Suprapubic skin (tissue), 4 donors: Measurements from ENCODE around the gene PAX7.

Experiments
- CTCF ChIP-seq, 2 donors: fragments of 200-600 bp in 1 of 2; fragments of 450-650 bp in 1 of 2; sonication (generic) in 1 of 2; IDR thresholded peaks; one replicate each; pipeline ENCODE4 v1.5.1; 2016 to 2019; ENCODE audit warnings: antibody characterized with exemption in 2 of 2, mild to moderate bottlenecking in 1 of 2, moderate library complexity in 1 of 2
- EP300 ChIP-seq: sonication (generic); formaldehyde crosslinking; IDR thresholded peaks from one replicate; pipeline ENCODE4 v1.6.1; 2017; ENCODE audit warnings: antibody characterized with exemption
- POLR2A ChIP-seq, 2 donors: fragments of 450-650 bp; IDR thresholded peaks; one replicate each; pipeline ENCODE4 v1.6.1; 2017; ENCODE audit warnings: antibody characterized with exemption in 2 of 2, mild to moderate bottlenecking in 2 of 2, moderate library complexity in 2 of 2
- POLR2AphosphoS5 ChIP-seq, 3 donors: sonication (generic); formaldehyde crosslinking; IDR thresholded peaks; one replicate each; pipeline ENCODE4 v1.6.1; 2017; ENCODE audit warnings: antibody characterized with exemption in 3 of 3

- TF ChIP-seq EP300: no peak
- TF ChIP-seq POLR2A (IDR thresholded peaks at IDR 0.05): no peak
- no peak for TF ChIP-seq CTCF (IDR thresholded peaks at IDR 0.05)
- TF ChIP-seq POLR2AphosphoS5 (IDR thresholded peaks at IDR 0.05): no peak
These were observed 131.5 kb downstream of the PAX7 start for GRCh38 chr1:18761948-18762840.
